PC-3 (cell line): ENCODE results near the gene MYH10.

Source experiments
- EZH2 ChIP-seq: fragments of 300-600 bp; sonication (generic); IDR thresholded peaks from one replicate; pipeline ENCODE4 v1.6.1; 2017; ENCODE audit warnings: antibody characterized with exemption, mild to moderate bottlenecking, low read length; ENCODE audit not compliant: unreplicated experiment
- EZH2phosphoT487 ChIP-seq: fragments of 300-600 bp; sonication (generic); IDR thresholded peaks from 2 replicates; pipeline ENCODE4 v1.6.1; 2018; ENCODE audit warnings: mild to moderate bottlenecking, antibody characterized with exemption, low read length, borderline replicate concordance
- TF ChIP-seq, protein P1 (sequence below): fragments of 300-600 bp; sonication (generic); conservative IDR thresholded peaks from 2 replicates; pipeline ENCODE4 v1.5.1; 2017; ENCODE audit warnings: antibody characterized with exemption, low read depth, mild to moderate bottlenecking, low read length

DNA sequence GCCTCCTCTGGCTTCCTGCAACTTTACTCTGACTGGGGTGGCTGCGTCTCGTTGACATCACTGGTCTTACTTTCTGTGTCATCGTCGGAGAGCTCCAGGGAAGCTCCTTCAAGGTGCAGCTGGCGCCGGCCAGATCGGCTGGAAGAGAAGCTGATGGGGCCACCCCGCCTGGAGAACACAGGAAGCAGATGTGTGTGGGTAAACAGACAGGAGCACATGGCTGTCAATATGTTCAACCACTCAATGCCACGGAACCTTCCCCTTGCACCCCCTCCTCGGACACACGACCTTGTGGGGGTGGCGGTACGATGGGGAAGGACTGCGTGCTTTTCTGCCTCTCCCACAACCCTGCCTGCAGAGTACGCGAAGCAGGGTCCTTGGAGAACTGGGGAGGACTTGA, 154.7 kb downstream of the MYH10 start:
- TF ChIP-seq, protein P1, sequence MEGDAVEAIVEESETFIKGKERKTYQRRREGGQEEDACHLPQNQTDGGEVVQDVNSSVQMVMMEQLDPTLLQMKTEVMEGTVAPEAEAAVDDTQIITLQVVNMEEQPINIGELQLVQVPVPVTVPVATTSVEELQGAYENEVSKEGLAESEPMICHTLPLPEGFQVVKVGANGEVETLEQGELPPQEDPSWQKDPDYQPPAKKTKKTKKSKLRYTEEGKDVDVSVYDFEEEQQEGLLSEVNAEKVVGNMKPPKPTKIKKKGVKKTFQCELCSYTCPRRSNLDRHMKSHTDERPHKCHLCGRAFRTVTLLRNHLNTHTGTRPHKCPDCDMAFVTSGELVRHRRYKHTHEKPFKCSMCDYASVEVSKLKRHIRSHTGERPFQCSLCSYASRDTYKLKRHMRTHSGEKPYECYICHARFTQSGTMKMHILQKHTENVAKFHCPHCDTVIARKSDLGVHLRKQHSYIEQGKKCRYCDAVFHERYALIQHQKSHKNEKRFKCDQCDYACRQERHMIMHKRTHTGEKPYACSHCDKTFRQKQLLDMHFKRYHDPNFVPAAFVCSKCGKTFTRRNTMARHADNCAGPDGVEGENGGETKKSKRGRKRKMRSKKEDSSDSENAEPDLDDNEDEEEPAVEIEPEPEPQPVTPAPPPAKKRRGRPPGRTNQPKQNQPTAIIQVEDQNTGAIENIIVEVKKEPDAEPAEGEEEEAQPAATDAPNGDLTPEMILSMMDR, result no peak
- TF ChIP-seq EZH2 (no peak), EZH2phosphoT487 (no peak)
